HepG2 (cell line): ENCODE data around the gene BLOC1S2. TPM values are rescaled to one million over a fixed set of nuclear protein-coding genes. Genes with fewer than 3 reads are reported as not detected.

Experiments used
- JUNB ChIP-seq: sonication (generic); formaldehyde crosslinking; IDR thresholded peaks from 2 replicates; pipeline ENCODE4 v1.8.0; 2022; ENCODE audit warnings: missing genetic modification reagents, mild to moderate bottlenecking, borderline replicate concordance
- KLF13 ChIP-seq: sonication (generic); formaldehyde crosslinking; IDR thresholded peaks from 2 replicates; pipeline ENCODE4 v1.4.0; 2020; ENCODE audit warnings: mild to moderate bottlenecking, missing genetic modification reagents
- NBN ChIP-seq: fragments of 450-650 bp; conservative IDR thresholded peaks from 2 replicates; pipeline ENCODE4 v1.6.1; 2017
- NCOA1 ChIP-seq: sonication (generic); formaldehyde crosslinking; IDR thresholded peaks from 2 replicates; pipeline ENCODE4 v1.9.0; 2021; ENCODE audit warnings: missing genetic modification reagents
- POLR2AphosphoS5 ChIP-seq: IDR thresholded peaks from 2 replicates; pipeline ENCODE4 v1.6.1; 2012; ENCODE audit warnings: low read depth, low read length
- RBAK ChIP-seq: sonication (generic); formaldehyde crosslinking; IDR thresholded peaks from 2 replicates; pipeline ENCODE4 v1.5.1; 2020; ENCODE audit warnings: mild to moderate bottlenecking, missing genetic modification reagents
- RBM39 ChIP-seq: fragments of 200-400 bp; formaldehyde crosslinking; IDR thresholded peaks from one replicate; pipeline ENCODE4 v1.6.1; 2018; ENCODE audit warnings: antibody characterized with exemption, mild to moderate bottlenecking, low read depth, low read length; ENCODE audit not compliant: poor library complexity, severe bottlenecking
- SAFB2 ChIP-seq: sonication (generic); formaldehyde crosslinking; IDR thresholded peaks from 2 replicates; pipeline ENCODE4 v1.5.1; 2020; ENCODE audit warnings: missing genetic modification reagents, low read depth, mild to moderate bottlenecking, borderline replicate concordance
- SMAD9 ChIP-seq: sonication (generic); formaldehyde crosslinking; IDR thresholded peaks from 2 replicates; pipeline ENCODE4 v1.5.1; 2020; ENCODE audit warnings: mild to moderate bottlenecking, missing genetic modification reagents
- ZFP37 ChIP-seq: sonication (generic); formaldehyde crosslinking; IDR thresholded peaks from 2 replicates; pipeline ENCODE4 v1.4.0; 2020; ENCODE audit warnings: missing genetic modification reagents, borderline replicate concordance
- ZNF253 ChIP-seq: sonication (generic); formaldehyde crosslinking; IDR thresholded peaks from 2 replicates; pipeline ENCODE4 v1.8.0; 2022; ENCODE audit warnings: mild to moderate bottlenecking, missing genetic modification reagents, borderline replicate concordance
- ZNF263 ChIP-seq: sonication (generic); formaldehyde crosslinking; IDR thresholded peaks from 2 replicates; pipeline ENCODE4 v1.4.0; 2020; ENCODE audit warnings: missing genetic modification reagents
- ZNF713 ChIP-seq: sonication (generic); formaldehyde crosslinking; IDR thresholded peaks from 2 replicates; pipeline ENCODE4 v1.4.0; 2020; ENCODE audit warnings: mild to moderate bottlenecking, missing genetic modification reagents
- ZNF720 ChIP-seq: sonication (generic); formaldehyde crosslinking; IDR thresholded peaks from 2 replicates; pipeline ENCODE4 v1.4.0; 2020; ENCODE audit warnings: missing genetic modification reagents
- ZNF737 ChIP-seq: sonication (generic); formaldehyde crosslinking; IDR thresholded peaks from 2 replicates; pipeline ENCODE4 v1.5.0; 2020; ENCODE audit warnings: missing genetic modification reagents, mild to moderate bottlenecking, borderline replicate concordance
- ZSCAN20 ChIP-seq: sonication (generic); formaldehyde crosslinking; IDR thresholded peaks from 2 replicates; pipeline ENCODE4 v1.4.0; 2020; ENCODE audit warnings: missing genetic modification reagents, mild to moderate bottlenecking, borderline replicate concordance
- polyA plus RNA-seq, 8 experiments: library from polyadenylated mRNA; depleted of rRNA in 3 of 8; stranded (reverse) in 7 of 8; unstranded in 1 of 8; fragments of >200 nt; fragmentation: Illumina TruSeq in 4 of 8; extraction: Trizol in 4 of 8; gene quantifications; 2 replicates each; pipeline versions ENCODE4 v1.2.1 to v1.2.3, GENCODE V29; 2011 to 2016; ENCODE audit warnings: low read depth in 4 of 8, missing spikeins in 1 of 8, mixed read lengths in 1 of 8; ENCODE audit not compliant: insufficient read depth in 1 of 8
- total RNA-seq, 5 experiments: library from RNA; depleted of rRNA; stranded (reverse); fragments of >200 nt; fragmentation: Illumina TruSeq; extraction: Trizol; gene quantifications; 2 replicates each; pipeline ENCODE4 v1.2.3, GENCODE V29; 2016; ENCODE audit warnings: low read depth in 1 of 5
- TF ChIP-seq, protein P1 (sequence below): sonication (generic); formaldehyde crosslinking; IDR thresholded peaks from 2 replicates; pipeline ENCODE4 v1.8.0; 2022; ENCODE audit warnings: missing genetic modification reagents, mild to moderate bottlenecking, inconsistent platforms, borderline replicate concordance
- TF ChIP-seq, protein P2 (sequence below), 2 experiments: sonication (generic) in 1 of 2; formaldehyde crosslinking in 1 of 2; IDR thresholded peaks; 2 replicates each; pipeline versions ENCODE4 v1.5.1 to v1.6.1; 2011 to 2020; ENCODE audit warnings: borderline replicate concordance in 1 of 2, low read depth in 1 of 2, low read length in 1 of 2, mild to moderate bottlenecking in 1 of 2, missing genetic modification reagents in 1 of 2, moderate library complexity in 1 of 2
- TF ChIP-seq, protein P3 (sequence below): IDR thresholded peaks from 2 replicates; pipeline ENCODE4 v1.6.1; 2018; ENCODE audit warnings: missing genetic modification reagents, mild to moderate bottlenecking, missing compliant biosample characterization

BLOC1S2 gene
- total and polyA plus RNA-seq, 2 of the 13 experiments (the other 11 are each of a cell fraction or from before 2014, with no cell fraction given) = 22.3 to 64.4 TPM

DNA sequence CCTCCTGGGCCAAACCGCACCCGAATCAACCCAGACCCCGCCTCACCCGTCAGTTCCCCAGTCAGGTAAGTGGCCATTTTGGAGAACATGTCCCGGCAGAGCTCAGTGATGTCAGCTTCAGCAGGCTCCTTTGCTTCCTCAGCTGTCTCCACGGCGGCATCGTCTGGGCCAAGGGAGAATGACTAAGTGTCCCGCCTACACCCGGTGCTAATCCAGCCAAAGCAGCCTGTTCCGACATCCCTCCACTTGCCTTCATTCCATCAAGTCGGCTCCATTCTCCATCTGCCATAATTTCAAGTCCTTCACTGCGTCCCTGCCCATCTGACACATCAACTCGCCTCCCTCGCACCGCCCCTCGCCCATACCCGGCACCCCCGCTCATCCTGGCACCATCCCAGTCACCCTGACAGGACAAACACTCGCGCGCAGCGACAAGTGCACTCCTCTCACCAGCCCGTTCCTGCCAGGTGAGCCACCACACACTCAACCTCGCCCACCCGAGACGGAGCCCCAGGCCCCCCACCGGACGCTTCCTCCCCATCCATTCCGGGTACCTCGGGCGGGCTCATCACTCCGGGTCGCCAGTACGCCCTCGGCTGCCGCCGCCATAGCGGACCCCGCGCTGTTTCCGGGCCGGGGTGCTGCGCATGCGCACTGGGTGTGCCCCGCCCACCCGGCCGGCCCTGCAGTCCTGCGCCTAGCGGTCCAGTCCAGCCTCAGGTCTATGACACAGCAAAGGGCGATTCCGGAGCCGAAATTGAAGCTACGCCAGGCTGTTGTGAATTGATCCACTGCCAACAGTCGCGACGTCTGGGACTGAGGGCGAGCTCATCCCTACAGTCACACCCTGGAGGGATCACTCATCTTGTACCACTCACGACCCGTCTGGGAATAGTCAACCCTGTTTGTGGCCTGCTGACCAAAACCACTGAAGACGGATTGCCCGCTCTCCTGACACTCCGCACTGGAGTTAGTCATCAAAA lies at the start of gene BLOC1S2 (continued):
- 0 out of 2 replicates have a peak, but pooled peaks have one; percentile 26 for TF ChIP-seq ZNF737 (CRISPR knock-in tag)
- TF ChIP-seq, protein P1, sequence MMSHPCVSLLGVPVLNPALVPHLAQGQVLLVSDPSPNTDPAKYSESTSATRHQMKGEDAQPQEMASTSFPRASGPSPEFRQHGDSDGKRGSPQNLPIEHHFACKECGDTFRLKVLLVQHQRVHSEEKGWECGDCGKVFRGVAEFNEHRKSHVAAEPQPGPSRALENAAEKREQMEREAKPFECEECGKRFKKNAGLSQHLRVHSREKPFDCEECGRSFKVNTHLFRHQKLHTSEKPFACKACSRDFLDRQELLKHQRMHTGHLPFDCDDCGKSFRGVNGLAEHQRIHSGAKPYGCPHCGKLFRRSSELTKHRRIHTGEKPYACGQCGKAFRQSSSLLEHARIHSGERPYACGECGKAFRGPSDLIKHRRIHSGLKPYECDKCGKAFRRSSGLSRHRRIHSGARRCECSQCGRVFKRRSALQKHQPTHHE = peak; percentile 73; the same call in 1 of the 2 replicates
- no peak; the same call in 1 of the 2 replicates for TF ChIP-seq ZNF253 (CRISPR knock-in tag)
- 0 out of 2 replicates have a peak, but pooled peaks have one; percentile 38 for TF ChIP-seq SAFB2 (CRISPR knock-in tag)
- TF ChIP-seq NBN = no peak
- 0 out of 2 replicates have a peak, but pooled peaks have one; percentile 30 for TF ChIP-seq NCOA1
- TF ChIP-seq RBAK (CRISPR knock-in tag) = no peak
- TF ChIP-seq ZSCAN20 (CRISPR knock-in tag) = no peak
- TF ChIP-seq, protein P2, sequence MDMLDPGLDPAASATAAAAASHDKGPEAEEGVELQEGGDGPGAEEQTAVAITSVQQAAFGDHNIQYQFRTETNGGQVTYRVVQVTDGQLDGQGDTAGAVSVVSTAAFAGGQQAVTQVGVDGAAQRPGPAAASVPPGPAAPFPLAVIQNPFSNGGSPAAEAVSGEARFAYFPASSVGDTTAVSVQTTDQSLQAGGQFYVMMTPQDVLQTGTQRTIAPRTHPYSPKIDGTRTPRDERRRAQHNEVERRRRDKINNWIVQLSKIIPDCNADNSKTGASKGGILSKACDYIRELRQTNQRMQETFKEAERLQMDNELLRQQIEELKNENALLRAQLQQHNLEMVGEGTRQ (IDR thresholded peaks at IDR 0.05; ENCODE audit: low read depth, low read length) = no peak
- TF ChIP-seq, protein P2 (CRISPR knock-in tag; IDR thresholded peaks at IDR 0.05; ENCODE audit: borderline replicate concordance) = no peak
- peak; percentile 87; the same call in 1 of the 2 replicates for TF ChIP-seq ZNF713
- peak; percentile 70 for TF ChIP-seq RBM39
- peak; percentile 61; the same call in 1 of the 2 replicates for TF ChIP-seq KLF13 (CRISPR knock-in tag)
- no peak for TF ChIP-seq SMAD9 (CRISPR knock-in tag)
- TF ChIP-seq JUNB (CRISPR knock-in tag) = no peak
- peak; percentile 89 for TF ChIP-seq POLR2AphosphoS5
- TF ChIP-seq ZFP37 = no peak; the same call in 1 of the 2 replicates
- TF ChIP-seq ZNF263 (CRISPR knock-in tag) = peak; percentile 12; the same call in 1 of the 2 replicates
- no peak for TF ChIP-seq ZNF720
- TF ChIP-seq, protein P3, sequence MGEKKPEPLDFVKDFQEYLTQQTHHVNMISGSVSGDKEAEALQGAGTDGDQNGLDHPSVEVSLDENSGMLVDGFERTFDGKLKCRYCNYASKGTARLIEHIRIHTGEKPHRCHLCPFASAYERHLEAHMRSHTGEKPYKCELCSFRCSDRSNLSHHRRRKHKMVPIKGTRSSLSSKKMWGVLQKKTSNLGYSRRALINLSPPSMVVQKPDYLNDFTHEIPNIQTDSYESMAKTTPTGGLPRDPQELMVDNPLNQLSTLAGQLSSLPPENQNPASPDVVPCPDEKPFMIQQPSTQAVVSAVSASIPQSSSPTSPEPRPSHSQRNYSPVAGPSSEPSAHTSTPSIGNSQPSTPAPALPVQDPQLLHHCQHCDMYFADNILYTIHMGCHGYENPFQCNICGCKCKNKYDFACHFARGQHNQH (CRISPR knock-in tag) = peak; percentile 65; the same call in 1 of the 2 replicates
